ACHN (cell line): ENCODE measurements around the gene CCNE1.

Experiments used
- DNase-seq: peaks from one replicate; pipeline ENCODE4 v3.0.0-alpha.2; 2015
- in situ Hi-C: cut with HindIII; loops from 2 replicates; pipeline ENCODE4 v1.10.0; 2017; ENCODE audit warnings: low sequenced_read_pairs, low pct_ligation_motif_present, low pct_unique_long_range_greater_than_20kb

CCNE1 gene

DNA sequence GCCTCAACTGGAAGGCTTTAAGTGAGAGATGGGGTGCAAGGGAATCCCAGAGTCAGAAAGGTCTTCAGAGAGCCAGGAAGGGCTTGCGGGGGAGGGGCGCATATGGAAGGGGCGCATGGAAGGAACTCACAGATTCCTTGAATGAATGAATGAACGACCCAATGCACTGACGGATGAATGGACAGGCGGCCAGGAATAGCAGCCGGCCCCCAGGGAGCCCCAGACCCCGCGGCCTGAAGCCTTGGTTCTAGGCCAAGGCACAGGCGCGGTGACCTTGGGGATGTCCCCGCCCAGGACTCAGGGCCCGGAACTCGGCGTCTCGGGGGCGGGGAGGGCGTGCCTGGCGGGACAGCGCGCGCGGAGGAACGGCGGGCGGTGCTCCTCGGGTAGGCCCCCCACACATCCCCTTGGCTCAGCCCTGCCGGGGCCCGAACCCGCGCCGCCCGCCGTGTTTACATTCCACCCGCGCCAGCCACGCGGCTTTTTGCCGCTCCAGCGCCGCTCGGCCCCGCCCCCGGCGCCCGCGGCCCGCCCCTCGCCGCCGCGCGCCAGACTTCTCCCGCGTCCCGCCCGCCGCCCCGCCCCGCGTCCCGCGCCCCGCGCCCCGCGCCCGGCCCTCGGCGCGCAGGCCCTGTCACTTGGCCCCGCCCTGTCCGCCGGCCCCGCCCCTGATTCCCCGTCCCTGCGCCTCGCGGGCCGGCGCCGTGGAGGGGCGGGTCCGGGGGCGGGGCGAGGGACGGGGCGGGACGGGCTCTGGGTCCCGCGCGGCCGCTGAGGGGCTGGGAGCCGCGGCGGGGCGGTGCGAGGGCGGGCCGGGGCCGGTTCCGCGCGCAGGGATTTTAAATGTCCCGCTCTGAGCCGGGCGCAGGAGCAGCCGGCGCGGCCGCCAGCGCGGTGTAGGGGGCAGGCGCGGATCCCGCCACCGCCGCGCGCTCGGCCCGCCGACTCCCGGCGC lies at the start of gene CCNE1:
Gene CCNE1 (plus strand): TSS at position 867 of the 955 bp plus-strand sequence. CDS start 565 bp downstream, outside the sequence.
- DNase-seq, result peak; percentile 81
- in situ Hi-C loops, result no loop called here

DNA sequence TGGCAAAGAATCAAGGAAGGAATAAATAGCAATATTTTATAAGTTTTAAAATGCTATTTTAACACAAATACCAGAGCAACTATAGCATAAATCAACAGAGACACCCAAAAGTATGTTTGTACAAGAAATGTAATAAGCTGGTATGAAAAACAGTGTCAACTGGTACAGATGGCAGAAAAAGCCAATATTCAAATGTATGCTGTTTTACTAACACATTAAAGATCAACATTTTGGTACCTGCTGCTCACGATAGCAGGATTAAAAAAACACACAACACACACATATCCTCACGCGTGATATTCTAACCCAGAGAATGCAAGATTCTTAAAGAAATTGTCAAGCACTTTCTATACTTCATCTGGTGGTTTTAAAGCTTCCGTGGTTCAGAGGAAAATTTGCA lies 48.6 kb upstream of the CCNE1 start:
- in situ Hi-C loops, result no loop called here
- no peak for DNase-seq

DNA sequence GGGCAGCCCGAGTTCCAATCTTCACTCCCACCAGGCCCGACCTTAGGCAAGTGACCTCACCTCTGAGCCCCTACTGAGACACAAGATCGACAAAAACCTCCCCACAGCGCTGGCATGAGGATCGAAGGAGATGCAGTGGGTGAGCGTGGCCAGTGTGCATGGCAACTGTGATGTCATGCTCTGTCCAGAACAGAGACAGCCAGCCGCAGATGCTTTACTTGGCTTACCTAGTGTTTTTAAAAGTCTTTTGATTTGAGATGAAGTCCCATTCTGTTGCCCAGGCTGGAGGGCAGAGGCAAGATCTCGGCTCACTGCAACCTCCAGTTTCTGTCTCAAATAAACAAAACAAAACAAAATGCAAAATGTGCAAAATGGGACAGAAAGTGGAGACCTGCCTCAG lies 47.4 kb upstream of the CCNE1 start:
- no peak for DNase-seq
- in situ Hi-C loops, result no loop called here

DNA sequence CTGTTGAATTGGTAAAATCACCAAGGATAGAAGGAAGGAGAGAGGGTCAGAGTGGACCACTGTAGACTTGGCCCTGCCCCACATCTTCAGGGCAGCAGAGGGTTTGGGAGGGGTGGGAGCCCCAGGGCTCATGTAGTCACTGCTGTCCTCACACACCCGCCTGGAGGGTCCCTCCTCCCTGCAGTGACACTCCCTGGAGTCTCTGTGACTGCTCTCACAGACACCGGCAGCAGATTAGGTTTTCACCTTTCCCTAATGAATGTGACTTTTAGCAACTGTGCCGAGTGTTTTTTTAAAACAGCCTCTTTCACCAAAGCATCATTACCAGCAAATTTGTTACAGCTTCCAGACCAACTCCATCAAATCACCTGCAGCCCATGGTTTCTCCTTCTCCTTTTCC lies 45.7 kb upstream of the CCNE1 start:
- in situ Hi-C loops, result no loop called here

DNA sequence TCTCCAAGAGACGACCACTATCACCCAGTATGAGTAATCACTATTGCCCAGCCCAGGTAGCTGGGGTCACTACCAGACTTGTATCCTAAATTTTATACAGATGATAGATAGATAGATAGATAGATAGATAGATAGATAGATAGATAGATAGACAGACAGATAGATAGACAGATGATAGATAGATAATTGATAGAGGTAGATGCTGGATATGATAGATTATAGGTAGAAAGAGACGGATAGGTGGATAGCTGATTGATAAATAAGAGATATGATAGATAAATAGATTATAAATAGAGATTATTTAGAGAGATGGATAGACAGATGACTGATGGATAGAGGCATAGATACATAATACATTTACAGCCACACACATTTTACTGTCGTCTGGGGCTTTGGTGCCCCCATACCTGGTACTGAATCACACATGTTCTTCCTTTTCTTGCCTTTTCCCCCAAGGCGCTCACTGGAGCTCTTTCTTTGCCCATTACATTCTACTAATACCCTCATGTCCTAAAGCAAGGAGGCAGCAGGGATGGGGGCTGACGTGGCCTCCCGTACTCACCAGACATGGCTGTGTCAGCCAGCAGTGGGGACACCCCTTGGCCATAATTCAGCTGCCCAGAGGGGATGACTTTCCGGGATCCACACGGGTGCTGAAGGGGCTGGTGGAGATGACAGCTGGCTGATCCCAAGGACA lies 44.6 kb upstream of the CCNE1 start:
- in situ Hi-C loops, result no loop called here
- no peak for DNase-seq

More for the DNA sequence above, 45.7 kb upstream of the CCNE1 start:
- no peak for DNase-seq

DNA sequence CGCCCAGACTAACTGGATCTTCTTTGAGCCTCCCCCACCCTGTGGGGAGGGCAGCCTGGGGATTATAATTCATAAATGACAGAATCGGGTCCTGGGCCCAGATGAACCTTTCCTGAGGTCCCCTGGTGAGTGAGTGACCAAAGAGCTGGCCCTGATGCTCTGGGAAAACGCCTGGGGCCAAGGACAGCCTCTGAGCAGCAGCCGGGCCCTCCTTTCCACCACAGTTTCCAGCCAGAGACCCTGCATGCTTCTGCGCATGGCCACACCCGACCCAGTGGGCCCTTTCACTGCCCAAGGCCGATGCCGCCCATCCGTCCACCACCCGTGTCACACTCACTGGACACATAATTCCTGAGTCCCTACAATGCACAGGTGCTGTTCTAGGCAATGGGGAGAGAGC lies 43.6 kb upstream of the CCNE1 start:
- in situ Hi-C loops, result no loop called here
- DNase-seq, result no peak

DNA sequence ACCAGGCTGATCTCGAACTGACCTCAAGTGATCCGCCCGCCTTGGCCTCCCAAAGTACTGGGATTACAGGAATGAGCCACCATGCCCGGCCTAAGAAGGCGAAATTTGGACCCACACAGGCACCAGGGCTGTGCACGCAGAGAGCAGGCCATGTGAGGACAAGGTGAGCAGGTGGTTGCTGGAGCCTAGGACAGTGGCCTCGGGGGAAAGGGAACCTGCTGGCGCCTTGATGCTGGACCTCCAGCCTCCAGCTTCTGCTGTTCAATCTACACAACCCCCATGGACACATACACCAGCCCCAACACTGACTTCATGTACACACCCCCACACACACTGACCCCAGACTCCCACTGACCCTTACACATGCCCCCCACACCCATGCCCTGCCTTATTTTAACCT lies 41.8 kb upstream of the CCNE1 start:
- DNase-seq, result no peak
- in situ Hi-C loops, result no loop called here

DNA sequence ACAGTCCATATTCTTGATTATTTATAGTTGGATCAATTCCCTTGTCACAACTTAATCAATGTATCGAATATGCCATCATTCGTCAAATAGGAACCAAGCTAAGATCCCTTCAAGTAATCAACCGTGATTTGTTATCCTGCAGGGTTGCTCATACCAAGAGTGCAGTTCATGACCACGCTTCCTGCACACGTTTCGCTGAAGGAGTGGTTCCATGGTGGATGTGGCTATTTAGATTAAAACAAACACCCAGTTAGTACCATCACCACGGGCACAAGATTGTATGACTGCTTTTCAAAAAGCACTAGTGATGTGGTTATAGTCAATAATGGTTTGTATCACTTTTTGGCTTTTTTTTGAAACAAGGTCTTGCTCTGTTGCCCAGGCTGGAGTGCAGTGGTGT lies 41.1 kb upstream of the CCNE1 start:
- in situ Hi-C loops, result no loop called here

DNA sequence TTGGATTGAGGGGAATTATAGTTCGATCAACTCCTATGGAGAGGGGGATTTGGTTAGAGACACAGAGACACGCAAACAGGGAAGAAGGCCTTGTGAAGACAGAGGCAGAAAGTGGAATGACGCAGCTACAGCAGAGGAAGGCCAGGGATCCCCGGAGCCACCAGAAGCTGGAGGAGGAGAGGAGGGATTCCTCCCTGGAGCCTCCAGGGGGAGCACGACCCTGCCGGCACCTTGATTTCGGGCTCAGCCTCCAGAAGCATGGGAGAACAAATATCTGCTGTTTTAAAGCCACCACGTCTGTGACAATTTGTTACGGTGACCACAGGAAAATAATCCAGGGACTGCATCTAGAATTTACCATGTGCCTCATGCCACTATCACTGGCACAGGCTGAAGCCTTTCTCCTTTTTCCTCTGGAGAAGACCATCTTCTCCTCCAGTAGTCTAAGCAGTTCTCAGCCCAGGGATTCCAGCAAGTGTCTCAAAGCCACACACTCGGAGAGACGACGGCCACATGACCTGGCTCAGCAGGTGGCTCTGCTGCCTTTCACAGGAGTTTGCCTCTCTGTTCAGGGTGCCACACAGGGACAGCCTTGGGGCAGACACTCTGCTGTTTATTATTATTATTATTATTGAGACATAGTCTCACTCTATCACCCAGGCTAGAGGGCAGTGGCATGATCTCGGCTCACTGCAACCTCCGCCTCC lies 39.9 kb upstream of the CCNE1 start:
- in situ Hi-C loops, result no loop called here
- DNase-seq, result peak; percentile 47

More for the DNA sequence above, 41.1 kb upstream of the CCNE1 start:
- DNase-seq, result no peak

DNA sequence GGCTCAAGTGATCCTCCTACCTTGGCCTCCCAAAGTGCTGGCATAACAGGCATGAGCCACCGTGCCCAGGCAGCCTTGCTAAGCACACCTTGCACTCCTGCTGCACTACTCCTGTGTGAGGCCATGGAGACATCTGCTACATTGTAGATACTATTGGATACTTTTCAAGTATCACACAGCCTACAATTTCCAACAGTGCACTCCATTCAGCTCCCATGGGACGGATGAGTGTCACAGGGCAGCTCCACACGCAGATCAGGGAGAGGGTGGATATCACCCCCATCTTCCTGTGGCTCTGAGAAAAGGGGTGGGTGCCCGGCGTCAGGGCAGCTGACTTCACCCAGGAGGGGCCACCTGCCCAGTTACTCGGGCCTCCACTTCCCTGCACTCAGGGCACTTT lies 39.1 kb upstream of the CCNE1 start:
- DNase-seq, result no peak
- in situ Hi-C loops, result no loop called here

DNA sequence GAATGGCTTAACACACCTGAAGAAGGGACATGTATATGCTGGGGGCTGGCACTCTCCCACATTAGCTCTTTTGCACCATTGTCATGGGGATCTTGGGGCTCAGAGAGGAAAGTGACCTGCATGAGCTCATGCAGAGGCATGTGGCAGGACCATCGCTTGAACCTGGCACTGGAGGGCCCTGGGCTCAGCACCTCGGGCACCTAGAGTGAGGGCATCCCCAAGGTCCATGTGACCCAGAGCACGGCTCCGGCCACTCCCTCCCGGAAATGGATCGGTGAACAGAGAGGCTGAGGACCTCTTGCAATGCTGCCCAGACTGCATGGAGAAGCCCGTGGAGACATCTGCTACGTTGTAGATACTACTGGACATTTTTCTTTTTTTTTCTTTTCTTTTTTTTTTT lies 38.6 kb upstream of the CCNE1 start:
- no peak for DNase-seq

DNA sequence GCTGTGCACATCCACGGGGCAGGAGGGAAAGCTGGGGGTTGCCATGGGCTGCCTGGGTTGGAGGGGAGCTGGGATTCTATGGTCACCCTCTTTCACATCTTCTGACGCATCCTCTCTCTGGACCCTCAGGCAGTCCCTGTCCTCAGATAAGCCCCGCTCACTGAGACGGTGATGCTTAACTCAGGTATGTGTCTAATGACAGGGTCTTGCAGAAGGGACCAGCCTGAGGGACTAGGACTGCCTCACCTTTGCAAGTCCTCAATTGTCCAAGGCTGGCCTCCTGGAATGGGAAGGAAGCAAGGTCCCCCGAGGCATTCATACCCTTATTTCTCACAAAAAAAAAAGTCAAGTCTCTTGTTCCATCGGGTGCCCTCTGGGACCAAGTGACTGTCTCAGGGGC lies 37.7 kb upstream of the CCNE1 start:
- no peak for DNase-seq
- in situ Hi-C loops, result no loop called here

More for the DNA sequence above, 38.6 kb upstream of the CCNE1 start:
- in situ Hi-C loops, result no loop called here

DNA sequence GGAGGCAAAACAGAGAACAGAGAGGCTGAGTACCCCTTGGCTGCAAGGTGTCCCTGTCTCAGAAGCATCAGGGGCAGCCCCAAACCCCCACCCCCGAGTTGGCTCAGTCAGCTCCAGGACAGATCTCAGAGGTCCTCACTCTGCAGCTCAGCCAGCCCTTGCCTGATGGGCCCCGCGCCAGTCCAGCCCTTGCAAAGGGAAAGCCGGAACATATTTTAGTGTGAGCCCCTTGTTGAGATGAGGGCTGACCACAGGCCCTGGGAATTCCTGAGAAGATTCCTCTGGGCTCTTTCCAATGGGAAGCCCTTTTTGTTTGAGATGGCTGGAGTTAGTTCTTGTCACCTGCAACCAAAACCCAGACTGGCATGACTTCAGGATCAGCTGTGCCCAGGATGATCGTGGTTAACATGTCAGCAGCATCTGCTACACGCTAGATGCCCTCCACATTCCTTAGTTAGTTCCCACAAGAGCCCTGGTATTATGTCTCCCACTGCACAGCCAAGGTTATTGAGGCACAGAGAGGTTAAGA lies 33.9 kb upstream of the CCNE1 start:
- no peak for DNase-seq
- in situ Hi-C loops, result no loop called here

DNA sequence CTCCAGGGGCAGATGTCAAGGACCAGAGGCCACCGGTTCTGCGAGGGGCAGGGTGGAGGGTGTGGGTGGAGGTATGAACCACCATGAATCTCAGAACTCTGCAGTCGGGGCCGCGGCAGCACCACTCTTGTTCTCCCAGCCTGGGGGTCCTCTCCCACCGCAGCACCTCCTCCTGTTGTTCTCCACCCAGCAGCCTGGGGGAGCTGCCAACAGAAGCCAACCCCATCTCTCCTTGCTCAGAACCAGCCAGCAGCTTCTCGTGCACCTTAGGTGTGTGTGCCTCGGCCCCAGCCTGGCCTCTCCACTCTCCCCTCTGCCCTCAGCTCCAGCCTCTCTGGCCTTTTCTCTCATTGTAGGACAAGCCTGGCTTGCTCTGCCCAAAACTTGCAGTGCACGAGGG lies 31.9 kb upstream of the CCNE1 start:
- in situ Hi-C loops, result no loop called here
- no peak for DNase-seq

DNA sequence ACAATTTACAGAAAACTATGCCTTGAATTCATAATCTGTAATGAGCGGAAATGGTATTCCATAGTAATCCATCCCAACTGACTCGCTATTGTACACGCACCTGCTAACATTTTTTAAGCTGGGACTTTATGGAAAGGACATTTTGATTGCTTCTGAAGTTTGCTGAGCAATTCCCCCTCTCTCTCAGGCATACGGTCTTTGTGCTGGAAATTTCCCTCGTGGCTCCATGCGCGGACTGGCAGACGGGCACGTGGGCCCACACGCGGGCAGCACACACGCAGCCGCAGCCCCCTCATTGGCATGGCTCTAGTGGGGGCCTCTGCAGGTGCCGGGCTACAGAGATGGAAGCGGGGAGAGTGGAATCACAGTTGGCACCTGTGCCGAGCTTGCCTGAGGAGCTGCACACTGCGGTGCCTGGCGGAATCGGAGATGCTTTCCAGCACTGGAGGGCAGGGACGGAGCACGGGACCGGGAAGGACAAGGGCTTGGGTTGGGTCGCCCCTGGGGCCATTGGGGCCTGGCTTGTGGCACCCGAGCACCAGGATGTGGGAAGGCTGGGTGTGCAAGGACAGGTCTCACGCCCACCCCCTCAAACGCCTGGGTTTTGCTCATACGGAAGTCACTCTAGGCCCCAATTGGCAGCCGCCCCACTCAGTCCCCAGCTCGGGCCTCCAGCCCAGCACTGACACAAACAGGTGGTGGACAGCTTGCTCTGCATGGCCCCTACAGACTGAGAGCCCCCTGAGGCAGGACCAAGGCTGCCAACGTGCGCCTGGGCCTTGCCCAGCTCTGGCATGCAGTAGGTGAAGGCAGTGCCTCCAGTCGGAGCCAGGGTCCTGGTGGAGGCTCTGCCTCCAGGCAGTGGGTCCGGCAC lies 30.2 kb upstream of the CCNE1 start:
- no peak for DNase-seq
- in situ Hi-C loops, result no loop called here

DNA sequence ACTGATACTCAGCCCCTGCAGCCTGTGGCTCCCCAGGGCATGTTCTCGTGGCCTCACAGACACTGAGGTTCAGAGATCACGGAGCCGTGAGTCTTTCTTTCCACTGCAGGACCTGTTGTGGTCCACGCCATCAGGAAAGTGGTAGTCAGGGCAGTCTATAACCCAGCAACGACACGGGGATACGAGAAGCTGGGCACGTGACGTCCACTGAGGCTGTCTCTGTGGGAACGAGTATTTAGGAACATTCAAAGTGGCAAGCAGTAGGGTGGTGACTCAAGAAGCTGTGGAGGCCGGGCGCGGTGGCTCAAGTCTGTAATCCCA lies 29.6 kb upstream of the CCNE1 start:
- no peak for DNase-seq
- in situ Hi-C loops, result no loop called here

DNA sequence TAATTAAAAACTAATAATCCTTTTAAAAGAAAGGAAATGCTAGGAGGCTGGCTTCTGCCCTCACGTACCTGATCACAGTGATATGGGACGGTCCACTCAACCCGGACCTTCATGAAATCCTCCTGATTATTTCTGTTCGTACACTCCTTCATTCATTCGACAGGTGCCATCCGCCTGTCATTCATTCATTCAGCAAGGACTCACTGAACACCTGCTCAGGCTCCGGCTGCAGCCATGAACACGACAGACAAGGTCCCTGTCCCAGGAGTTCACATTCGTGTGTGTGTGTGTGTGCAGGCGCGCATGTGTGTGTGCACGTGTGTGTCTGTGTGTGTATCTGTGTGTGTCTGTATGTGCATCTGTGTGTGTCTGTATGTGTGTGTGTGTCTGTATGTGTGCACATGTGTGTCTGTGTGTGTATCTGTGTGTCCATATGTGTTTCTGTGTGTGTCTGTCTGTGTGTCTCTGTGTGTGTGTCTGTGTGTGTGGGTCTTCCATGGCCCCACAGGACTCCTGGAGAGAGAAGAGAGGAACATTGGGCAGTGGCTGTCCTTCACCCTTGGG lies 28.1 kb upstream of the CCNE1 start:
- in situ Hi-C loops, result no loop called here
- DNase-seq, result no peak
